Body of pancreas (tissue), 4 donors: Measurements from ENCODE around the gene IL10.

Experiments
- POLR2A ChIP-seq, 3 donors: fragments of 450-650 bp; IDR thresholded peaks; one replicate each; pipeline ENCODE4 v1.6.1; 2016; ENCODE audit warnings: antibody characterized with exemption in 3 of 3, mild to moderate bottlenecking in 2 of 3
- TF ChIP-seq, protein P1 (sequence below), 7 experiments: fragments of 450-650 bp in 4 of 7; fragments of 200-600 bp in 3 of 7; sonication (generic) in 3 of 7; IDR thresholded peaks; one replicate each; pipeline ENCODE4 v1.5.1; 2016 to 2019; ENCODE audit warnings: antibody characterized with exemption in 7 of 7

- TF ChIP-seq, protein P1, sequence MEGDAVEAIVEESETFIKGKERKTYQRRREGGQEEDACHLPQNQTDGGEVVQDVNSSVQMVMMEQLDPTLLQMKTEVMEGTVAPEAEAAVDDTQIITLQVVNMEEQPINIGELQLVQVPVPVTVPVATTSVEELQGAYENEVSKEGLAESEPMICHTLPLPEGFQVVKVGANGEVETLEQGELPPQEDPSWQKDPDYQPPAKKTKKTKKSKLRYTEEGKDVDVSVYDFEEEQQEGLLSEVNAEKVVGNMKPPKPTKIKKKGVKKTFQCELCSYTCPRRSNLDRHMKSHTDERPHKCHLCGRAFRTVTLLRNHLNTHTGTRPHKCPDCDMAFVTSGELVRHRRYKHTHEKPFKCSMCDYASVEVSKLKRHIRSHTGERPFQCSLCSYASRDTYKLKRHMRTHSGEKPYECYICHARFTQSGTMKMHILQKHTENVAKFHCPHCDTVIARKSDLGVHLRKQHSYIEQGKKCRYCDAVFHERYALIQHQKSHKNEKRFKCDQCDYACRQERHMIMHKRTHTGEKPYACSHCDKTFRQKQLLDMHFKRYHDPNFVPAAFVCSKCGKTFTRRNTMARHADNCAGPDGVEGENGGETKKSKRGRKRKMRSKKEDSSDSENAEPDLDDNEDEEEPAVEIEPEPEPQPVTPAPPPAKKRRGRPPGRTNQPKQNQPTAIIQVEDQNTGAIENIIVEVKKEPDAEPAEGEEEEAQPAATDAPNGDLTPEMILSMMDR (IDR thresholded peaks at IDR 0.05): no peak
- TF ChIP-seq POLR2A (IDR thresholded peaks at IDR 0.05): no peak
Measured at GRCh38 chr1:206732508-206732907, 39.8 kb downstream of the IL10 start.
